ENCODE data around the gene RHPN2.
"Not testable (repeated sequence)": the region's sequence is repeated elsewhere in the genome, so short reads cannot be mapped to it uniquely, and the experiment has no call there.

Gene RHPN2

DNA sequence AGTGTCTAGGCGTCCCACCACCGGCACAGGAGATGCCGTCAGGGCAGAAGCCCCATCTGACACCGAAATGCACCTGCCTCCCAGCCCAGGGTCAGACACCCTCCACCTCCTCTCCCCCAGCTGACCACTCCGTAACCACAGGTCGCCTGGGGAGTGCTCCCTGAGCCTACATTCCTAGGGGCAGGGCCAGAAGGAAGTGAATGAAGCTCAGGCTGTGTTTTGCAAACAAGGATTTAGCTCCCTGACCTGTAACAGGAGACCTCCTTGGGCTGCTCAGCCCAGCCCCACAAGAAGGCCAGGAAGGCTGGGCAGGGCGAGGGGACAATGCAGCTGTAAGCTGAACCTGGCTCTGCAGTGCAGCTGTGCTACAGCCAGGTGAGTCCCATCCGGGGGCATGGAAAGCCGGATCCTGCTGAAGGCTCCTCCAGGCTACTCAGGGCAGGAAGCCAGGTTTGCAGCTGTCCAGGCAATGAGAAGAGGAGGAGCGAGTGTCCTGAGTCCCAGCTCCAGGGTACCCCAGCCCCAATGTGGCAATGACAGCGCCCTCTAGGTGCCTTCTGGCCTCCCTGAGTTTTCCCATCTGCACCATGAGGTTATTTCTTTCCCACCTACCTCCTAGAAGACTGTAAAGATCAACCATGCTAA is 42.1 kb downstream of the RHPN2 start:
- Histone ChIP-seq H3K4me3 (no peak overlapping the region), H3K27ac (no peak overlapping the region), H3K27me3 (peaks cover 0 to 3% of the 10 kb centered on the region in 2 donors), H3K9me3 (no peaks in the 10 kb centered on the region), H3K36me3 (no peaks in the 10 kb centered on the region), H3K4me1 (no peaks in the 10 kb centered on the region)
- DNase-seq = no peak
- TF ChIP-seq, protein P1, sequence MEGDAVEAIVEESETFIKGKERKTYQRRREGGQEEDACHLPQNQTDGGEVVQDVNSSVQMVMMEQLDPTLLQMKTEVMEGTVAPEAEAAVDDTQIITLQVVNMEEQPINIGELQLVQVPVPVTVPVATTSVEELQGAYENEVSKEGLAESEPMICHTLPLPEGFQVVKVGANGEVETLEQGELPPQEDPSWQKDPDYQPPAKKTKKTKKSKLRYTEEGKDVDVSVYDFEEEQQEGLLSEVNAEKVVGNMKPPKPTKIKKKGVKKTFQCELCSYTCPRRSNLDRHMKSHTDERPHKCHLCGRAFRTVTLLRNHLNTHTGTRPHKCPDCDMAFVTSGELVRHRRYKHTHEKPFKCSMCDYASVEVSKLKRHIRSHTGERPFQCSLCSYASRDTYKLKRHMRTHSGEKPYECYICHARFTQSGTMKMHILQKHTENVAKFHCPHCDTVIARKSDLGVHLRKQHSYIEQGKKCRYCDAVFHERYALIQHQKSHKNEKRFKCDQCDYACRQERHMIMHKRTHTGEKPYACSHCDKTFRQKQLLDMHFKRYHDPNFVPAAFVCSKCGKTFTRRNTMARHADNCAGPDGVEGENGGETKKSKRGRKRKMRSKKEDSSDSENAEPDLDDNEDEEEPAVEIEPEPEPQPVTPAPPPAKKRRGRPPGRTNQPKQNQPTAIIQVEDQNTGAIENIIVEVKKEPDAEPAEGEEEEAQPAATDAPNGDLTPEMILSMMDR (IDR thresholded peaks at IDR 0.05) = no peak
- intact Hi-C loops (cut with DNase I; ENCODE audit: low total_unique reads) = no loop called here

- intact Hi-C loops (cut with DNase I; ENCODE audit: low total_unique reads) = not testable (repeated sequence)
These were observed 53.8 kb downstream of the RHPN2 start for GRCh38 chr19:33010891-33011290.

GRCh38 chr19:33008738-33009137 is 56.0 kb downstream of the RHPN2 start:
- TF ChIP-seq, protein P1 (IDR thresholded peaks at IDR 0.05) = no peak
- DNase-seq = no peak
- H3K27ac ChIP-seq = no peak overlapping the region
- no peaks in the 10 kb centered on the region for H3K9me3 ChIP-seq
- no peaks in the 10 kb centered on the region for H3K36me3 ChIP-seq
- H3K4me1 ChIP-seq = no peaks in the 10 kb centered on the region
- H3K27me3 ChIP-seq = no peaks in the 10 kb centered on the region
- intact Hi-C loops (cut with DNase I; ENCODE audit: low total_unique reads) = no loop called here
- H3K4me3 ChIP-seq = no peak overlapping the region

More at GRCh38 chr19:33010891-33011290, 53.8 kb downstream of the RHPN2 start:
- H3K4me3 ChIP-seq, H3K27me3 ChIP-seq, H3K27ac ChIP-seq, H3K4me1 ChIP-seq, H3K9me3 ChIP-seq, H3K36me3 ChIP-seq, DNase-seq: not testable (repeated sequence)

DNA sequence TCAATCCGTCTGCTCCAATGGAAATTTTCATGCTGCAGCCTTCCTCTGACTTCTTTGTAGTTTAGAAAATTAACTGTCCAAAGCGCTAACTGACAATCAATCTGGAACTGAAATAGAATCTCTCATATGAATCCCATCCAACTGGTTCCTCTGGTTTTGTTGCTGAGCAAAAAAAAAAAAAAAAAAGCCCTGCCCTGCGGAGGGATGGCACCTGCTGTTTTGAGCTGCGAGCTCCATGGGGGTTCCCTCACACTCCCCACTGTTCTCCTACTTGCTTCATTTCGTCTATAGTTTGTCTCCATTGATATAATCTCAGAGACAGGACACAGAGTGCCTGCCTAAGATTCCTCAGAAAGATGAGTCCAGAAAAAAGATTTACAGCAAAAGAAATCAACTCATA is 59.2 kb downstream of the RHPN2 start:
- DNase-seq = no peak
- Histone ChIP-seq H3K4me3 (no peak overlapping the region), H3K4me1 (no peaks in the 10 kb centered on the region), H3K36me3 (no peaks in the 10 kb centered on the region), H3K27ac (no peak overlapping the region), H3K27me3 (no peaks in the 10 kb centered on the region), H3K9me3 (no peaks in the 10 kb centered on the region)
- TF ChIP-seq, protein P1 (IDR thresholded peaks at IDR 0.05) = no peak
- intact Hi-C loops (cut with DNase I; ENCODE audit: low total_unique reads) = no loop called here

DNA sequence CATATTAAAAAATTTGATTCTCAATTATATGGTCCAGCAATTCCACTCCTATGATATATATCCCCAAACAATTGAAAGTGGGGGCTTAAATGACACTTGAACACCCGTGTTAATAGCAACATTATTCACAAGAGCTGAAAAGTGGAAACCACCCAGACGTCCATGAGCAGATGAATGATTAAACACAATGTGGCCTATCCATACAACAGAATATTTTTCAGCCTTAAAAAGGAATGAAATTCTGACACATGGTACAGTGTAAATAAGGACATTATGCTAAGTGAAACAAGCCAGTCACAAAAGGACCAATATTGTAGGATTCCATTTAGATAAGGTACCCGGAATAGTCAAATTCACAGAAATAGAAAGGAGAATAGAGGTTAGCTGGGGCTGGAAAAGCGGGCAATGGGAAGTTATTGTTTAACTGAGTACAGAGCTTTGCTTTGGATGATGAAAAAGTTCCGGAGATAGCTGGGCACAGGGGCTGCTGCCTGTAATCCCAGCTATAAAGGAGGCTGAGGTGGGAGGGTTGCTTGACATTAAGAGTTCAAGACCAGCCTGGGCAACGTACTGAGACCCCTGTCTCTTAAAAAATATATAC is 61.2 kb downstream of the RHPN2 start:
- H3K27ac ChIP-seq; intact Hi-C loops (cut with DNase I; ENCODE audit: low total_unique reads); H3K4me1 ChIP-seq; H3K4me3 ChIP-seq; H3K9me3 ChIP-seq; DNase-seq; H3K27me3 ChIP-seq; H3K36me3 ChIP-seq: not testable (repeated sequence)

GRCh38 chr19:33002126-33002865 is 62.4 kb downstream of the RHPN2 start:
- H3K9me3 ChIP-seq; DNase-seq; intact Hi-C loops (cut with DNase I; ENCODE audit: low total_unique reads); H3K27me3 ChIP-seq; H3K4me3 ChIP-seq; H3K27ac ChIP-seq; H3K4me1 ChIP-seq: not testable (repeated sequence)
- H3K36me3 ChIP-seq = peaks cover 0 to 12% (median 0%) of the 10 kb centered on the region in 3 donors

- no peak overlapping the region for H3K4me3 ChIP-seq
- intact Hi-C loops (cut with DNase I; ENCODE audit: low total_unique reads) = no loop called here
- TF ChIP-seq, protein P1 (IDR thresholded peaks at IDR 0.05) = no peak
These were observed 63.8 kb downstream of the RHPN2 start for GRCh38 chr19:33000910-33001309.

More at GRCh38 chr19:33000910-33001309, 63.8 kb downstream of the RHPN2 start:
- Histone ChIP-seq H3K4me1 (no peaks in the 10 kb centered on the region), H3K36me3 (peaks cover 0 to 12% (median 0%) of the 10 kb centered on the region in 3 donors), H3K27ac (no peak overlapping the region), H3K27me3 (no peaks in the 10 kb centered on the region), H3K9me3 (no peaks in the 10 kb centered on the region)
- DNase-seq = no peak

All from tibial artery (tissue), 4 donors.